Measurements from ENCODE around the gene TPBG.
A peak's percentile ranks its signal among the peaks of the same experiment; 100 is the strongest.

TPBG gene

GRCh38 chr6:82363428-82364086 is at the start of gene TPBG (continued):
- TF ChIP-seq INSM2 (tag by site-specific recombination; IDR thresholded peaks at IDR 0.05), result peak; percentile 22
- peak; percentile 32; the same call in 1 of the 2 replicates for TF ChIP-seq KLF1 (tag by site-specific recombination; IDR thresholded peaks at IDR 0.05)
- no peak for TF ChIP-seq ZNF560 (tag by site-specific recombination; IDR thresholded peaks at IDR 0.05; ENCODE audit: borderline replicate concordance)
- TF ChIP-seq PRDM4 (tag by site-specific recombination; IDR thresholded peaks at IDR 0.05), result 0 out of 2 replicates have a peak, but pooled peaks have one; percentile 23
- TF ChIP-seq ZNF16 (tag by site-specific recombination; IDR thresholded peaks at IDR 0.05; ENCODE audit: low read depth), result no peak
- no peak for TF ChIP-seq ZNF26 (tag by site-specific recombination; IDR thresholded peaks at IDR 0.05)
- peak; percentile 30; the same call in 1 of the 2 replicates for TF ChIP-seq ZNF580 (tag by site-specific recombination; IDR thresholded peaks at IDR 0.05)
- TF ChIP-seq ZFP3 (tag by site-specific recombination; IDR thresholded peaks at IDR 0.05; ENCODE audit: low read depth), result no peak
- TF ChIP-seq ZNF362 (tag by site-specific recombination; IDR thresholded peaks at IDR 0.05), result no peak
- TF ChIP-seq ZNF510 (tag by site-specific recombination; IDR thresholded peaks at IDR 0.05; ENCODE audit: insufficient replicate concordance), result no peak
- no peak for TF ChIP-seq ZNF18 (tag by site-specific recombination; IDR thresholded peaks at IDR 0.05)
- TF ChIP-seq ZNF561 (tag by site-specific recombination; IDR thresholded peaks at IDR 0.05; ENCODE audit: borderline replicate concordance), result no peak; the same call in 1 of the 2 replicates
- TF ChIP-seq TSHZ1 (tag by site-specific recombination; IDR thresholded peaks at IDR 0.05; ENCODE audit: borderline replicate concordance), result no peak
- no peak for TF ChIP-seq ZNF174 (tag by site-specific recombination; IDR thresholded peaks at IDR 0.05)
- no peak for TF ChIP-seq SALL2 (tag by site-specific recombination; IDR thresholded peaks at IDR 0.05; ENCODE audit: borderline replicate concordance)
- TF ChIP-seq ZNF416 (tag by site-specific recombination; IDR thresholded peaks at IDR 0.05), result no peak
- no peak for TF ChIP-seq ZNF211 (tag by site-specific recombination; IDR thresholded peaks at IDR 0.05; ENCODE audit: low read depth)
- no peak for TF ChIP-seq GLI2 (tag by site-specific recombination; IDR thresholded peaks at IDR 0.05; ENCODE audit: borderline replicate concordance, low read depth)
- TF ChIP-seq BCL11A (tag by site-specific recombination; IDR thresholded peaks at IDR 0.05; ENCODE audit: low read depth), result no peak
- no peak for TF ChIP-seq HOXA7 (CRISPR knock-in tag; IDR thresholded peaks at IDR 0.05; ENCODE audit: borderline replicate concordance)
- TF ChIP-seq ZNF423 (tag by site-specific recombination; IDR thresholded peaks at IDR 0.05), result no peak
- TF ChIP-seq PBX3 (CRISPR knock-in tag; IDR thresholded peaks at IDR 0.05), result no peak
- no peak for TF ChIP-seq ZNF426 (tag by site-specific recombination; IDR thresholded peaks at IDR 0.05)
- no peak for TF ChIP-seq ZNF548 (tag by site-specific recombination; IDR thresholded peaks at IDR 0.05)

Data from HEK293 (cell line).